Activated CD4-positive, alpha-beta memory T cell treated with anti-CD3 and anti-CD28 coated beads for 36 hours (primary cell): ENCODE data around the gene NKAIN4. TPM values are rescaled to one million over a fixed set of nuclear protein-coding genes. Genes with fewer than 3 reads are reported as not detected.

Source experiments
- CTCF ChIA-PET: fragments of 350-600 bp; sonication (Branson Sonifier 250); formaldehyde crosslinking; loops from one replicate; lab custom pipeline; 2021; ENCODE audit warnings: antibody characterized with exemption, inconsistent platforms; lab: Charles Lee
- POLR2A ChIA-PET: fragments of 350-600 bp; sonication (Branson Sonifier 250); formaldehyde crosslinking; loops from one replicate; lab custom pipeline; 2021; ENCODE audit warnings: antibody characterized with exemption; lab: Charles Lee
- DNase-seq: peaks from one replicate; pipeline ENCODE4 v3.0.0-alpha.2; 2020
- H3K27ac Mint-ChIP-seq: one replicate; pipeline ENCODE4 v1.8.0; 2021; ENCODE audit warnings: mixed read lengths
- H3K27me3 Mint-ChIP-seq: one replicate; pipeline ENCODE4 v1.8.0; 2021; ENCODE audit warnings: mixed read lengths
- H3K36me3 Mint-ChIP-seq: one replicate; pipeline ENCODE4 v1.8.0; 2021; ENCODE audit warnings: mixed read lengths
- H3K4me1 Mint-ChIP-seq: one replicate; pipeline ENCODE4 v1.8.0; 2021; ENCODE audit warnings: low read depth, mixed read lengths
- H3K4me3 Mint-ChIP-seq: one replicate; pipeline ENCODE4 v1.8.0; 2021; ENCODE audit warnings: mild to moderate bottlenecking, mixed read lengths
- H3K9me3 Mint-ChIP-seq: one replicate; pipeline ENCODE4 v1.8.0; 2021; ENCODE audit warnings: mixed read lengths
- intact Hi-C: fragments of 100-400 bp; cut with micrococcal nuclease; formaldehyde crosslinking; loops from one replicate; pipeline ENCODE4 v1.15.1; 2023
- total RNA-seq, 2 experiments: library from RNA; stranded (reverse); gene quantifications; one replicate each; pipeline ENCODE4 v1.2.3, GENCODE V29; 2021

The NKAIN4 gene
- total RNA-seq, 2 experiments from 2014 or later = not detected

DNA sequence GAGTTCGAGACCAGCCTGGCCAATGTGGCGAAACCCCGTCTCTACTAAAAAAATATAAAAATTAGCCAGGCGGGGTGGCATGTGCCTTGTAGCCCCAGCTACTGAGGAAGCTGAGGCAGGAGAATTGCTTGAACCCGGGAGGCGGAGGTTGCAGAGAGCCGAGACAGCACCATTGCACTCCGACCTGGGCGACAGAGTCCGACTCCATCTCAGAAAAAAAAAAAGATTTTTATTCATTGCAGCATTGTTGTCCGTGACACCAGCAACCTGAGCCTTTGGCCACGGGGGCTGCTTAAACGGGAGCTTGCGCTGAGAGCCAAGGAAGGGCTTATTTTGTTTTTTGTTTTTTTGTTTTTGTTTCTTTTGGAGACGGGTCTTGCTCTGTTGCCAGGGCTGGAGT lies 25.7 kb upstream of the NKAIN4 start:
- H3K9me3 Mint-ChIP-seq = no peaks in the 10 kb centered on the region
- ChIA-PET CTCF (interaction anchor here (0.7 to 1.7 kb wide), 3 partner anchors 30 to 57 kb away, joined by 3 to 6 read pairs (median 4); no protein-coding TSS in a partner anchor), POLR2A (no interaction called here)
- no peak overlapping the region for H3K27ac Mint-ChIP-seq
- no peak overlapping the region for H3K4me3 Mint-ChIP-seq
- DNase-seq = no peak
- peaks cover 8% of the 10 kb centered on the region for H3K4me1 Mint-ChIP-seq
- intact Hi-C loops = no loop called here
- H3K36me3 Mint-ChIP-seq = peaks cover 12% of the 10 kb centered on the region
- no peaks in the 10 kb centered on the region for H3K27me3 Mint-ChIP-seq

DNA sequence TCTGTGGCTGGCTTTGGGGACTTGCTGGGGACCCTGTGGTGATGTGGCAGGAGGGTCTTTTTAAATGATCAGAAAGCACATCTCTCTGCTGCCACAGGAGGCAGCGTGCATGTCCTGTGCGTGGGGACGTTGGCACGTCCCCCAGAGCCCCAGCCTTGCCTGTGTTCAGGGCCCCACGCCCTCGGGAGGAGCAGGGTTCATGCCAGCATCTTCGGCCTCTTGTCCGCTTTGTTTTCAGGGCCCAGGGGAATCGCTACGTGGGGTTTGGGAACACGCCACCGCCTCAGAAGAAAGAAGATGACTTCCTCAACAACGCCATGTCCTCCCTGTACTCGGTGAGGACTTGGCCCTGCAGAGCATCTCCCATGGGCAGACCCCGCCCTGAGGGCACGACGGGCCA lies 24.4 kb upstream of the NKAIN4 start:
- intact Hi-C loops = no loop called here
- no peak for DNase-seq
- Mint-ChIP-seq H3K4me3 (no peak overlapping the region), H3K4me1 (peaks cover 16% of the 10 kb centered on the region), H3K36me3 (peaks cover 12% of the 10 kb centered on the region), H3K27me3 (no peaks in the 10 kb centered on the region), H3K9me3 (no peaks in the 10 kb centered on the region), H3K27ac (no peak overlapping the region)
- CTCF ChIA-PET = no interaction called here
- POLR2A ChIA-PET = no interaction called here

DNA sequence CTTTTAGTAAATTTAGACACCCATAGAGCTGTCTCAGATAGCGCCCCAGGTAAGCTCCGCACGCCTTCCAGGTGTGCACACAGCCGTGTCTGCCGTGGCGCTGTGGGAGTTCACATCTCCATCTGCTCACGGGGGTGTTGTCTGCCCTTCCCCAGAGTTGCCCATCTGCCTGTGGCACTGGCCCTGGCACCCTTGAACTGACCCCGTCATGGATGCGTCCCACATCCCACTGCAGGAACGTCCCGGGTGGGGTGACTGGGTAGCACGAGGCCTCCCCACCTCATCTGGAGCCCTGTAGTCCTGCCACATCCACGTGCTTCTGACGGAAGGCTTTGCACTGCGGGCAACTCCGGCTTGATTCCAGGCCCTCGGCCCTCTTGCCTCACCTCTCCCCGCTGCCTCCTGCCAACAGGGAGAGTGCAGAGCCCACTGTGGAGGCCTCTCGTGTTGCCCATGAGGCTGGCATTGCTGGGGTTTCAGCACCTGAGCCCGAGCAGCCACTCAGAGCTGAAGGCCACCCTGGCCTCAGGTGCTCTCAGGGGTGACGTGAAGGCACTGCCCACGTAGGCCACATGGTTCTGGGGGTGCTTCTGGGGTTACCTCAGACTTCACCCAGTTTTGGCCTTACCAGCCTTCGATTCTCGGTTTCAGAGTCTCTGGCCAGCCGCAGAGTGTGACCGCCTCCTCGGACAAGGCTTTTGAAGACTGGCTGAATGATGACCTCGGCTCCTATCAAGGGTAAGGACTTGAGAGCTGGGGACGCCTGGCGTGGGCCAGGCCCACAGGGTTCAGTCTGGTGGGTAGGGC lies 23.4 kb upstream of the NKAIN4 start:
- ChIA-PET POLR2A (no interaction called here), CTCF (no interaction called here)
- no peak overlapping the region for H3K4me3 Mint-ChIP-seq
- peaks cover 12% of the 10 kb centered on the region for H3K36me3 Mint-ChIP-seq
- H3K27ac Mint-ChIP-seq = no peak overlapping the region
- H3K9me3 Mint-ChIP-seq = no peaks in the 10 kb centered on the region
- H3K4me1 Mint-ChIP-seq = peaks cover 18% of the 10 kb centered on the region
- intact Hi-C loops = no loop called here
- H3K27me3 Mint-ChIP-seq = no peaks in the 10 kb centered on the region
- DNase-seq = no peak

DNA sequence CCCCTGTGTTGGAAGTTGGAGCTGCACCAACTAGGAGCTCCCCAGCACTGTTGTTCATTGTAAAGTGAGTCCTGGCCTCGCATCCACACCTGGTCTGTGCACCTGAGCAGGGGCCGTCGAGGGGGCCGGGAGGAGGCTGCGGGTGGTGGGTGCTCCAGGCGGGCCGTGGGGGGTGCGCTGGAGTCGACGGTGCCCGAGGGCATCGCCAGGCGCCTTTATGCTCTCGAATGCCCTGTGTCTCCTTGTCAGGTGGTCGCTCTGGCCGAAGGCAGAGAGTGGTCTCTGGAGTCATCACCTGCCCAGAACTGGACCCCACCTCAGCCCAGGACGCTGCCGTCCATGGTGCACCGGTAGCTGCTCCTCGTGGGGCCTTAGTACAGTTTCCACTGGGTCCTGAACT lies 22.7 kb upstream of the NKAIN4 start:
- no peak for DNase-seq
- Mint-ChIP-seq H3K9me3 (no peaks in the 10 kb centered on the region), H3K4me1 (peaks cover 18% of the 10 kb centered on the region), H3K4me3 (no peak overlapping the region), H3K27me3 (no peaks in the 10 kb centered on the region), H3K36me3 (peaks cover 12% of the 10 kb centered on the region), H3K27ac (no peak overlapping the region)
- ChIA-PET POLR2A (no interaction called here), CTCF (interaction anchor here (1.0 kb wide), 1 partner anchor 53 kb away, joined by 5 read pairs; no protein-coding TSS in a partner anchor)
- intact Hi-C loops = no loop called here

DNA sequence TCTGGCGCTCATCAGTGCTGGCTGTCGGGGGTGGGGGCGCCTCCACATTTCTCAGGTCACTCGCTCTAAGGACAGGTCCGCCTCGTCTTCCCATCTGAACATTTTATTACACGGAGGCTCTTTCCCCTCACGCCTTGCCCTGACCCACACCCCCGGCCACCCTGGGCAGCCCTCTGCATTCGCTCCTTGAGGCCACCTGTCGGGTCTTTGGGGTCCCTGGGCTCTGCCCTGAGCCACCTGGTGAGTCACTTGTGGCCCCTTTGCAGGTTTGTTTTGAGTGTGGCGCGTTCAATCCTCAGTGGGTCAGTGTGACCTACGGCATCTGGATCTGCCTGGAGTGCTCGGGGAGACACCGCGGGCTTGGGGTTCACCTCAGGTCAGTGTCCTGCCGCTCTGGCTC lies 21.6 kb upstream of the NKAIN4 start:
- CTCF ChIA-PET = no interaction called here
- peaks cover 12% of the 10 kb centered on the region for H3K36me3 Mint-ChIP-seq
- no peak for DNase-seq
- no peak overlapping the region for H3K27ac Mint-ChIP-seq
- POLR2A ChIA-PET = no interaction called here
- peaks cover 24% of the 10 kb centered on the region for H3K4me1 Mint-ChIP-seq
- intact Hi-C loops = no loop called here
- H3K27me3 Mint-ChIP-seq = no peaks in the 10 kb centered on the region
- H3K9me3 Mint-ChIP-seq = no peaks in the 10 kb centered on the region
- H3K4me3 Mint-ChIP-seq = no peak overlapping the region

DNA sequence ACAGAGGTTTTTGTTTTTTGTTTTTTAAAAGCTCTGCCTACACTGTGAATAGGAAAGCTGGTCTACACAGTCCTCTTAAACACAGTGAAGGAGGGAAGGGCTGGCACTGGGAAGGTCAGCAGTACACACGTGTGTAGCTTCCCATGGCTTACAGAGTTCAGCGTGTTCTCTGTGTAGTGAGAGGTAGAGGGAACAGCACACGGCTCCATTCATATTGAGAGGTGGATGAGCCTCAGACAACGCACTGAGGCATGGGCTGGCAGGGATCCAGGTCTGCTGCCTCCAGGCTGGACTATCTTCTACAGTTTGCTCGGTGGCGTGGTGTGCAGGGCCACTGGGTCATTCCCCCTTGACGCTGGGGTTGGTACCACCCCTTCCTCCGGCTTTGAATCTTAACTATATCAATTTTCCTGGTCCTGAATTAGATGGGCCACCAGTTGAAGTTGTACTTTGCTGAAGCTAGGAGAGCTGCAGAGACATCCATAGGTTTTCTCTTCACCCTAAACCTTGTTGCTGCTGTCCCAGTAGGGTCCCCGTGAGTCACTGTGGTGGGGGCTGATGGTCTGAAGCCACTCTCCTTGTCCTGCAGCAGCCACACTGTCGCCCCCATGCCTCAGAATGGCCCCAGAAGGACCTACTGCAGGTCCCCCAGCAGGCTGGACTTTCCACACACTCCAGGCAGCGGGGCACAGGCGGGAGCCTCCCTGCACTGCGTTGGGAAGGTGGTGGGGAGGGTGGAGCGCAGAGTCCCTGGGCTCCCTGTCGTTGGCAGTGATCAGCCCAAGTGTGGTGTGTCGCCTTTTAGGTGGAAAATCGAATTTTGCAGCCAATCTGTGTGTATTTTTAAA lies 20.3 kb upstream of the NKAIN4 start:
- POLR2A ChIA-PET = no interaction called here

DNA sequence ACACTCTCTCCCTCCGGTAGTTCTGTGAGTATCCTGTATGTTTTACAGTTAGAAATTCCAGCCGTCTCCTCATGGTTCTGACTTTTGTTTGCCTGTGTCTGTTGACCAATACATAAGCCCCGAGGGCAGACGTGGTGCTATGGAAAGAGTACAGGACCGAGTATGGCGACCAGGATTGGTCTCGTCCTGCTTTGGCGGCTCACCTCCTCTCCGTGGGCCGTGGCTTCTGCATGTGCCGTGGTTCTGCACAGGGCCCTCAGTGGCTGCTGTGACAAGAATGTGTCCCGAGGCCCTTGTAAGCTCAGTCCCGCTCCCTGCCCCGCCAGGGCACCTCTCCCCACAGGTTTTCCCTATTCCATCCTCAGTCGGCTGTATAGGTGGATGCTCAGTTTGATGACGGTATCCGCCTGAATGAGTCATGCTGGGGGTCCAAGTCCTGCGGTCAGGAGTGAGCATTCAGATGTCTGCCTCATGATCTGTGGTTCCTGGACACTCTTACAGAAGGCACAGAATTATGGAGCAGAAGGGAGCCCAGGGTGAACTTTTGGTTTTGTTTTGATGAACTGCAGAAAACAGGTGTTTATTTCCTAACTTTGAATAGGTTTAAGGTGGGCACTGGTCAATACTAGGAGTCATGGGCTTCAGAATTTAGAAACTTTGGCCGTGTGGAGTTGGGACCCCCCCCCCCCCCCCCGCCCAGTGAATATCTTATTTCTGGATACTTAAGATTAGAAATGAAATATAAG lies 19.5 kb upstream of the NKAIN4 start:
- H3K27ac Mint-ChIP-seq = peak overlapping the region; percentile 61
- H3K4me1 Mint-ChIP-seq = peaks cover 24% of the 10 kb centered on the region
- H3K27me3 Mint-ChIP-seq = no peaks in the 10 kb centered on the region
- intact Hi-C loops = loop anchor here (5.0 kb wide), 1 partner anchor 57 kb away; the partner anchor contains the start of gene YTHDF1
- ChIA-PET CTCF (interaction anchor here (0.7 to 3.0 kb wide), 3 partner anchors 18 to 50 kb away, joined by 3 to 25 read pairs (median 3); no protein-coding TSS in a partner anchor), POLR2A (interaction anchor here (1.0 to 1.5 kb wide), 2 partner anchors 14 to 59 kb away, joined by 3 to 6 read pairs; no protein-coding TSS in a partner anchor)
- DNase-seq = peak; percentile 12
- no peaks in the 10 kb centered on the region for H3K9me3 Mint-ChIP-seq
- H3K36me3 Mint-ChIP-seq = peaks cover 7% of the 10 kb centered on the region
- peak overlapping the region; percentile 81 for H3K4me3 Mint-ChIP-seq

More for the DNA sequence above, 20.3 kb upstream of the NKAIN4 start:
- peak overlapping the region; percentile 32 for H3K4me3 Mint-ChIP-seq
- CTCF ChIA-PET = interaction anchor here (0.7 kb wide), 1 partner anchor 51 kb away, joined by 3 read pairs; no protein-coding TSS in a partner anchor
- no peak for DNase-seq
- no peaks in the 10 kb centered on the region for H3K27me3 Mint-ChIP-seq
- H3K9me3 Mint-ChIP-seq = no peaks in the 10 kb centered on the region
- H3K27ac Mint-ChIP-seq = no peak overlapping the region
- peaks cover 10% of the 10 kb centered on the region for H3K36me3 Mint-ChIP-seq
- H3K4me1 Mint-ChIP-seq = peaks cover 24% of the 10 kb centered on the region
- intact Hi-C loops = loop anchor here (5.0 kb wide), 1 partner anchor 57 kb away; the partner anchor contains the start of gene YTHDF1

DNA sequence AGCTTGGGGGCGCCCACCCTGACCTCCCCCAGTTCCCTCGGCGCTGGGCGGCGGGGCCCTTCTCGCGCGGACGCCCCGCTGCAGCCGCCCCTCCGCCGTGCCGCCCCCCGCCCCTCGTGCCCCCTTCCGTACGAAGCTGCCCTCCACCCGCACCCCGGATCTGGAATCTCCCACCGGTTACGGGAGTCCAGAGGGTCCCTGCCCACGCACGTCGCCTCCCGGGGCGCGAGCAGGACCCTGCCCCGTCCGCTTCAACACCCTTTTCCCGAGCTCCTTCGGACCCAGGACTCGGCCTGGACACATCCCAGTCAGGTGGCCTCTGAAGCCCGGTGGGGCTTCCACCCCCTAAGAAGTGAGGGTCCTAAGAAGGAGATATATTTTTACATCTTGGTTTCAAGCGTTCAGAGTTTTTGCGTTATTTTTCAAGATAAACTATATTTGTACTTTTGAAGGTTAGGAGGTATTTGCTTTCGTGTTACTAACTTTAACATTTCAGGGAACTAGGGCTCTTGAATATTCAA lies 18.9 kb upstream of the NKAIN4 start:
- H3K9me3 Mint-ChIP-seq = no peaks in the 10 kb centered on the region
- intact Hi-C loops = loop anchor here (5.0 kb wide), 1 partner anchor 56 kb away; the partner anchor contains the start of gene YTHDF1
- H3K4me3 Mint-ChIP-seq = peak overlapping the region; percentile 81
- H3K27me3 Mint-ChIP-seq = no peaks in the 10 kb centered on the region
- peak overlapping the region; percentile 61 for H3K27ac Mint-ChIP-seq
- H3K36me3 Mint-ChIP-seq = peaks cover 4% of the 10 kb centered on the region
- ChIA-PET CTCF (interaction anchor here (0.7 to 3.0 kb wide), 4 partner anchors 8 to 50 kb away, joined by 3 to 25 read pairs (median 4); no protein-coding TSS in a partner anchor), POLR2A (interaction anchor here (1.0 to 1.5 kb wide), 2 partner anchors 15 to 58 kb away, joined by 3 to 6 read pairs; no protein-coding TSS in a partner anchor)
- H3K4me1 Mint-ChIP-seq = peaks cover 24% of the 10 kb centered on the region
- DNase-seq = no peak

DNA sequence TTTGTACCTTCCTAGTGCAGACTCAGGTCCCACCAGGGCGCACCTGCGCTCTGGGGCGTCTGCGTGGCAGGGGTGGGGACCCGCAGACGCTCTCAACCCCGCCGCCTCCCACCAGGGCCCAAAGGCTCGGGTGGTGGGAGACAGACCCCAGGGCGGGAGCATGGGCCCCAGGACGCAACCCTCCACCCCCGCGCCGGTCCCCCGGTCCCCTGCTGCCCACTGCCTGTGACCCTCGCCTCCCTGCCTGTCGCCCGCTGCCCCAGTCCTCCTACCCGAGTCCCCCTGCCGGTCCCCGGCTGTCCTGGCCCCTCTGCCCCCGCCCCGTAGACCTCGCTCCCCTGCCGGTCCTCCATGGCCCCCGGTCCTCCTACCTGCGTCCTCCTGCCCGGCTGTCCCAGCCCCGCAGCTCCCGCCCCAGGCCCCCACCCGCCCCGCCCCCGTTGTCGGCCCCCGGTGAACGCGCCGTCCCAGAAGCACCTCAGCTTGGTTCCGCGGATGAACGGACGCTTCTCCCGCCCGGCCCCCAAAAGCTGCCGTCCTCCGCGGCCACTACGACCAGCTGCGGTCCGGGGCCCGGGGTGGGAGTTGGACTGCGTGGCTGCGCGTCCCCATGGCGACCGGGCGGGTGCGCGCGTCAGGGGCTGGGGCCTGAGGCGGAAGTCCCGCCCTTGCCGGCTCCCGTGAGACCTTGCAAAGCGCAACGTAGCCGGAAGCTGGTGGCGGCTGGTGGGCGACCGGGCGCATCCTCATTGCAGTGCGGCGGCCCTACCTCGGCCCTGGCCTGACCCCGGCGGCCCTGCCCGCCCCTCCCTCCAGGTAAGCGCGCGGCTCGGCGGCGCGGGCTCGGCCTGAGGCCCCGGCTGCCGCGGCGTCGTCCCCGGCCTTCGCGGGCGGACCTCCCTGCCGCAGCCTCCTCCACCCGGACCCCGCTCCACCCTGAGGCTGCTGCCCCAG lies 18.1 kb upstream of the NKAIN4 start, which contains the start of gene ARFGAP1:
ARFGAP1 (plus strand) TSS at position 709 of the 954 bp plus-strand sequence. CDS start 2,768 bp downstream, outside the sequence.
- Mint-ChIP-seq H3K27me3 (no peaks in the 10 kb centered on the region), H3K9me3 (no peaks in the 10 kb centered on the region), H3K27ac (peak within 1 kb of the TSS; percentile 61), H3K4me3 (peak within 1 kb of the TSS; percentile 81), H3K36me3 (peaks cover 4% of the 10 kb centered on the region), H3K4me1 (peaks cover 24% of the 10 kb centered on the region)
- peak; percentile 94 for DNase-seq
- ChIA-PET POLR2A (interaction anchor here (1.0 to 1.5 kb wide), 2 partner anchors 15 to 57 kb away, joined by 3 to 6 read pairs; no protein-coding TSS in a partner anchor), CTCF (interaction anchor here (0.7 to 3.0 kb wide), 4 partner anchors 9 to 49 kb away, joined by 3 to 25 read pairs (median 4); no protein-coding TSS in a partner anchor)
- intact Hi-C loops = loop anchor here (5.0 kb wide), 1 partner anchor 55 kb away; the partner anchor contains the start of gene YTHDF1
